ENCODE data around the gene CUL9.

CUL9 gene

DNA sequence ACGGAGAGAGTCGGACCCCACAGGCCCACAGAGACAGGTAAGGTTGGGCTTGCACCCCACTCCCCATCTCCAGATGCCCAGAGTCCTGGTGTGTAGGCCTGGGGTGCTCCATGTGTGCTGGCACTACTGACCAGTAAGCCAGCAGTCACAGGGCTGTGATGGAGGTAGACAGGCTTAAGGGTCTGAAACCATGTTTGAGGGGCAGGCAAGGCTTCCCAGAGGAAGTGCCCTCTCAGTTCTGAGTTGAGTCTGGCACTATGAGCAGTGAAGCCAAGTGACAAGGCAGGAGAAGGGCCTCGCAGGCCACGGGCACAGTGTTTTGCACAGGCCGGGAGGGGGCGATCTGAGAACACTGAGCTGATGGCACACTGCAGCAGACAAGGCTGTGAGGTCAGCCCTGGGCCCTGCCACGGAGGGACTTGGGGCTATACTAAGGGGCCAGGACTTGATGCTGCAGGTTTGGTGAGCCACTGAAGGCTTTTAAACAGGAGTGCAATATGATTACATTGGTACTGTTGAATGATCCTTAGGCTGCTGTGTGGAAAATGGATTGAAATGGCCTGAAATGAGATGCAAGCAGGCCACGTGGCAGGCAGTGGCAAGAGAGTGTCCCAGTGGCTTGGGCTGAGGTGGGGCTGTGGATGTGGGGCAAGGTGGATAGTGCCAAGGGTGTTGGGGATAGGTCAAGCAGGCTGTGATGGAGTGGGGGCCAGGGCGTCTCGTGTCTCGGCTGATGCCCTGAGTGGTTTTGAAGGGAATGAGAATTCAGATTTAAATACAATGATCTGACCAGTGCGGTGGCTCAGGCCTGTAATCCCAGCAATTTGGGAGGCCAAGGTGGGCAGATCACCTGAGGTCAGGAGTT lies 81.5 kb downstream of the CUL9 start:
- DNase-seq (ENCODE audit: low read depth) = peak; percentile 7
- TF ChIP-seq, protein P1, sequence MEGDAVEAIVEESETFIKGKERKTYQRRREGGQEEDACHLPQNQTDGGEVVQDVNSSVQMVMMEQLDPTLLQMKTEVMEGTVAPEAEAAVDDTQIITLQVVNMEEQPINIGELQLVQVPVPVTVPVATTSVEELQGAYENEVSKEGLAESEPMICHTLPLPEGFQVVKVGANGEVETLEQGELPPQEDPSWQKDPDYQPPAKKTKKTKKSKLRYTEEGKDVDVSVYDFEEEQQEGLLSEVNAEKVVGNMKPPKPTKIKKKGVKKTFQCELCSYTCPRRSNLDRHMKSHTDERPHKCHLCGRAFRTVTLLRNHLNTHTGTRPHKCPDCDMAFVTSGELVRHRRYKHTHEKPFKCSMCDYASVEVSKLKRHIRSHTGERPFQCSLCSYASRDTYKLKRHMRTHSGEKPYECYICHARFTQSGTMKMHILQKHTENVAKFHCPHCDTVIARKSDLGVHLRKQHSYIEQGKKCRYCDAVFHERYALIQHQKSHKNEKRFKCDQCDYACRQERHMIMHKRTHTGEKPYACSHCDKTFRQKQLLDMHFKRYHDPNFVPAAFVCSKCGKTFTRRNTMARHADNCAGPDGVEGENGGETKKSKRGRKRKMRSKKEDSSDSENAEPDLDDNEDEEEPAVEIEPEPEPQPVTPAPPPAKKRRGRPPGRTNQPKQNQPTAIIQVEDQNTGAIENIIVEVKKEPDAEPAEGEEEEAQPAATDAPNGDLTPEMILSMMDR (IDR thresholded peaks at IDR 0.05; ENCODE audit: control insufficient read depth, insufficient read depth, low read depth, low read length, missing control alignments) = peak; percentile 82
- no peak overlapping the region for H3K4me3 ChIP-seq (ENCODE audit: control insufficient read depth, low read depth, low read length)

DNA sequence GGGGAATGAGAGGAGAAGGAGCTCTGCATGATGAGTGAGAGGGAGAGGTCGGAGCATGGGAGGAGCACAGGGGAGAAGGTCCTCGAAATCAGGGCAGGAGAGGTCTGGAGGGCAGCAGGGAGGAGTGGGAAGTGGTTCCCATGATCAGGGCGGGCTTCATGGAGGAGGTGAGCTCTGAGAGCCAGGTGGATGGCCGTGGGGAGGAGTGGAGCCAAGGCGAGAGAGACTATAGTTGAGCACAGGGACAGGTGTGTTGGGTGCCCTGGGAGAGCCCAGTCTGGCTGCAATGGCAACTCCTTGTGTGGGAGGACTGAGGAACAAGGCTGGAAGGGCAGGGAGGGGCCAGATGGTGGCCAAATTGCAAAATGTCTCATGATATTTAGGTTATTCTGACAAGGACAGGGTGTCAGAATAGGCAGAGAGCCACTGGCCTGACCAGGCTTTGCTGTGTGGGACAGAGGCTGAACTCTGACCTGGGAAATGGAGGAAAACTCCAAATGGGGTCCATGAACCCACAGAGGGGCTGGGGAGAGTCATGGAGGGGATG lies 82.7 kb downstream of the CUL9 start:
- no peak for DNase-seq (ENCODE audit: low read depth)
- TF ChIP-seq, protein P1 (IDR thresholded peaks at IDR 0.05; ENCODE audit: control insufficient read depth, insufficient read depth, low read depth, low read length, missing control alignments) = no peak
- H3K4me3 ChIP-seq (ENCODE audit: control insufficient read depth, low read depth, low read length) = no peak overlapping the region

DNA sequence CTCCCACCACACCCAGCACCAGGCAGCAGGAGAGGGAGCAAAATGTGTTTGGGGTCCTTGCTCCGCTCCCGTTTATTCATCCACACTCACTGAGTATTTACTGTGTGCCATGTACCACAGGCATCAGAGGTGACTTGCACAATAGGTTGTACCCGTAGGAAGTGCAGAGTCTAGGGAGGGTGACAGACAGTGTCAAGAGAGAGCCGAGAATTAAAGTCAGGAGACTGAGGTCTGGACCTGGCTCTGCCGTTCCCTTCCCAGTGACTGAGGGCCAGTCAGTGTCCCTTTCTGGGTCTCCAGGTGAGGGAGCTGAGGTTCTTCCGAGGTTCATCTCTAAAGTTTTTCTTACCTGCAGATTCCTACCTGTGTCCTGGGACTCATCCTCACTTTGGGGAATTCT lies 83.6 kb downstream of the CUL9 start:
- no peak for DNase-seq (ENCODE audit: low read depth)
- TF ChIP-seq, protein P1 (IDR thresholded peaks at IDR 0.05; ENCODE audit: control insufficient read depth, insufficient read depth, low read depth, low read length, missing control alignments) = no peak
- no peak overlapping the region for H3K4me3 ChIP-seq (ENCODE audit: control insufficient read depth, low read depth, low read length)

DNA sequence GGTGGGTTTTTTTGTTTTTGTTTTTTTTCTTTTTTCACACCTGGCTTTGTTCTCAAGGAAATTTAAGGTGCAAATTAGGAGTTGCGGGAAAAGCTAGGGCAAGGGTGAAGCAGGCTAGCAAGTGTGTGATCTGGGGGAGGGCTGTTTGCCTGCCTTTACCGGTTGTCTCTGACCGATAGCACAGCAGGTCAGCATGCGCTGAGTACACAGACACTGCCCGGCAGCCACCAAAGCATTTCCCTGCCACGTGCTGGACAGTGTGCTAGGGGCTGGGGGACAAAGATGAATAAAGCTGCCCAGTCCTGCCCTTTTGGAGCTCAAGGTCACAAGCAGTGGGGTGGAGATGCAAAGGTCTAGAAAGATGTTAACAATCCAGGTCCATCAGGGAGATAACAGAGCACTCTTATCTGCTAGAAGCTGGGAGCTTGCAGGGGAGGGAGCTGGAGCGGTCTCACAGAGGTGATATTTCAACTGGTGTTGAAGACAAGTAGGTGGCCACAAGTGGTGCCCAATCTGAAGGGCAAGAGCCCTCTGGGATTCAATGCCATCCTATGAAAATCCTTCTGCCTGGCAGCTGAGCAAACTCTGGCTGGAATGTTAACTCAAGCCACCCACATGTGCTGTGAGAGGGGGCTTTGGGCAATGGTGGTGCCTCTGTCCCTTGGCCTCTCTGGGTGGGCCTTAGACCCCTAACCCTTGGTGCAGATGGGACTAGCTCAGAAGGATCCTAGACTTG lies 85.8 kb downstream of the CUL9 start:
- TF ChIP-seq, protein P1 (IDR thresholded peaks at IDR 0.05; ENCODE audit: control insufficient read depth, insufficient read depth, low read depth, low read length, missing control alignments) = no peak
- DNase-seq (ENCODE audit: low read depth) = no peak
- H3K4me3 ChIP-seq (ENCODE audit: control insufficient read depth, low read depth, low read length) = no peak overlapping the region

DNA sequence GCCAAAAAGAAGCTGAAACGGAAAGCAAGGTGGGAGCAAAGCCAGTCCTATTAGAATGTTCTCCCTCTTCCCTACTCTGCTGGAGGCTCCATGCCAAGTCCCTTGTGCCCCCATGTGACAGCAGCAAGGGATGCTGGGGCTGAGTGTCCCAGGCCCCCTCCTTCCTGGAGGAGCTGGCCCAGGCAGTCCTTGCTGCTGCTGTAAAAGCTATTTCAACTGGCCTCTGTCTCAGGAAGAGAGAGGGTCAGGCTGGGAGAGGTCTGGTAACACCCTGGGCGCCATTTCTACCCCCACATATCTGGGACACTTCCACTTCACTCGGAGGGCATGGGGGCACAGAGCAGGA lies 86.3 kb downstream of the CUL9 start:
- no peak overlapping the region for H3K4me3 ChIP-seq (ENCODE audit: control insufficient read depth, low read depth, low read length)
- no peak for DNase-seq (ENCODE audit: low read depth)
- TF ChIP-seq, protein P1 (IDR thresholded peaks at IDR 0.05; ENCODE audit: control insufficient read depth, insufficient read depth, low read depth, low read length, missing control alignments) = no peak

DNA sequence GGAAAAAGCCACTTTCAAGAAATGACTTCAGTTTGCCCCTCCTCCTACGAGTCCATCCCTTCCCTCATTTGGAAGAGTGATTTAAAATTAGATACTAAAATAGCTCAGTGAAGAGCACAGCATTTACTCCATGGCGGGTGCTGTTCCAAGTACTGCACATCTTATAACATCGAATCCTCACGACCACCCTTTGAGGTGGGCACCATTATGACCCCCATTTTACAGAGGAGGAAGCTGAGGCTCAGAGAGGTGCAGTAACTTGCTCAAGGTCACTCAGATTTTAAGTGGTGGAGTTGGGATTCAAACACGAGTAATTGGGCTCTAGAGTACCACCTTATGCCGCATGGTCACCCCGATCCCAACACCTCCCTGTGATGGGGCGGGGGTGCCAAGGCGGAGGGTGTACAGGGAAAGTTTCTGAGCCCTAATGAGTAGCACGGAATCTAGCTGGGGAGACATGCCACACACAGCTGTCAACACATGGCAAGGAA lies 86.8 kb downstream of the CUL9 start:
- no peak for DNase-seq (ENCODE audit: low read depth)
- TF ChIP-seq, protein P1 (IDR thresholded peaks at IDR 0.05; ENCODE audit: control insufficient read depth, insufficient read depth, low read depth, low read length, missing control alignments) = no peak
- H3K4me3 ChIP-seq (ENCODE audit: control insufficient read depth, low read depth, low read length) = no peak overlapping the region
